Spleen (tissue), 11 donors: ENCODE results near the gene CBARP. TPM values are rescaled to one million over a fixed set of nuclear protein-coding genes. Genes with fewer than 3 reads are reported as not detected.
A peak's percentile ranks its signal among the peaks of the same experiment; 100 is the strongest.

Source experiments
- DNase-seq: peaks from one replicate; pipeline ENCODE4 v3.0.0-alpha.2; 2020
- H3K27ac ChIP-seq, 8 donors: fragments of 200-600 bp; sonication (generic) in 7 of 8; 1 replicate in 4 of 8; 2 replicates in 4 of 8; pipeline versions ENCODE4 v1.5.0 to v1.8.0; 2016 to 2021; ENCODE audit warnings: inconsistent platforms in 4 of 8, mild to moderate bottlenecking in 4 of 8, moderate library complexity in 1 of 8
- H3K27me3 ChIP-seq, 7 donors: fragments of 200-600 bp; sonication (generic) in 6 of 7; replicated peaks in 1 of 7; 1 replicate in 4 of 7; 2 replicates in 3 of 7; pipeline versions ENCODE4 v1.5.0 to v1.8.0; 2016 to 2021; ENCODE audit warnings: inconsistent platforms in 3 of 7, mild to moderate bottlenecking in 1 of 7
- H3K36me3 ChIP-seq, 6 donors: fragments of 200-600 bp; sonication (generic) in 5 of 6; 1 replicate in 4 of 6; 2 replicates in 2 of 6; pipeline versions ENCODE4 v1.5.0 to v1.8.0; 2016 to 2021; ENCODE audit warnings: inconsistent platforms in 2 of 6
- H3K4me1 ChIP-seq, 6 donors: fragments of 200-600 bp; sonication (generic) in 5 of 6; 1 replicate in 3 of 6; 2 replicates in 3 of 6; pipeline versions ENCODE4 v1.5.0 to v1.8.0; 2016 to 2021; ENCODE audit warnings: inconsistent platforms in 3 of 6
- H3K4me3 ChIP-seq, 8 donors: fragments of 200-600 bp; sonication (generic) in 7 of 8; 1 replicate in 4 of 8; 2 replicates in 4 of 8; pipeline versions ENCODE4 v1.5.0 to v1.8.0; 2016 to 2021; ENCODE audit warnings: inconsistent platforms in 4 of 8, mild to moderate bottlenecking in 4 of 8, moderate library complexity in 2 of 8
- H3K9me3 ChIP-seq, 8 donors: fragments of 200-600 bp; sonication (generic) in 7 of 8; 1 replicate in 4 of 8; 2 replicates in 4 of 8; pipeline versions ENCODE4 v1.5.0 to v1.8.0; 2016 to 2021; ENCODE audit warnings: inconsistent platforms in 4 of 8
- CTCF ChIP-seq, 11 experiments: fragments of 200-600 bp in 7 of 11; fragments of 450-650 bp in 4 of 11; sonication (generic) in 4 of 11; IDR thresholded peaks in 8 of 11; conservative IDR thresholded peaks in 3 of 11; 1 replicate in 7 of 11; 2 replicates in 4 of 11; pipeline versions ENCODE4 v1.4.0 to v1.8.0; 2016 to 2021; ENCODE audit warnings: antibody characterized with exemption in 11 of 11, inconsistent platforms in 4 of 11, mild to moderate bottlenecking in 1 of 11
- POLR2A ChIP-seq, 3 donors: fragments of 450-650 bp; IDR thresholded peaks; one replicate each; pipeline ENCODE4 v1.5.1; 2017; ENCODE audit warnings: antibody characterized with exemption in 3 of 3, mild to moderate bottlenecking in 1 of 3
- POLR2AphosphoS5 ChIP-seq, 3 donors: sonication (generic); formaldehyde crosslinking; IDR thresholded peaks; one replicate each; pipeline ENCODE4 v1.5.1; 2017; ENCODE audit warnings: antibody characterized with exemption in 3 of 3
- WGBS, 5 donors: extraction: QIAGEN DNeasy Blood & Tissue Kit in 3 of 5; methylation state at CpG; one replicate each; pipeline versions ENCODE4 v1.1.5 to v1.1.7; 2013 to 2018; 5-methylcytosine and 5-hydroxymethylcytosine counted together
- intact Hi-C: fragments of 100-400 bp; cut with DNase I; formaldehyde crosslinking; loops from one replicate; pipeline ENCODE4 v1.15.0; 2023; ENCODE audit warnings: low total_unique reads
- polyA plus RNA-seq, 3 donors: library from polyadenylated mRNA; stranded (reverse); fragments of 200-250 nt; gene quantifications; one replicate each; pipeline ENCODE4 v1.2.1, GENCODE V29; 2013
- total RNA-seq, 7 donors: library from RNA; depleted of rRNA in 3 of 7; stranded (reverse); fragments of >200 nt in 3 of 7; fragmentation: NEBNext Ultra II Directional in 4 of 7; extraction: Animal tissue kit (Norgen Biotek cat#: 25700) in 4 of 7; gene quantifications; one replicate each; pipeline versions ENCODE4 v1.1.0 to v1.2.1, GENCODE V29; 2016 to 2021
- donor health status: healthy with polysubstance abuse.
- donor health status: DM: no; HTN: no; CAD: no; lungs with moderate emphysema.
- donor health status: DM: no; HTN: no; CAD: no.
- donor health status: Bipolar disorder and iron deficiency.
- donor health status: healthy.
- donor health status: DM: no; HTN: no; CAD: no.
- donor health status: DM: yes; HTN: yes; CAD: no.

CBARP gene
- total and polyA plus RNA-seq, 10 donors: 0.05 to 1.2 (median 0.41) TPM; not detected in 2

- peak overlapping the region in 6 of 8 donors; percentile 96 to 100 (median 100) for H3K27ac ChIP-seq
- WGBS, 5 donors: 43 to 60% (median 50%) methylated on average over 10 of the region's 10 CpGs
- no peaks in the 10 kb centered on the region for H3K9me3 ChIP-seq
- TF ChIP-seq POLR2A (IDR thresholded peaks at IDR 0.05) (no peak), CTCF (IDR thresholded peaks at IDR 0.05 in 8 of 11, conservative IDR thresholded peaks at IDR 0.05 in 3 of 11) (no peak), POLR2AphosphoS5 (IDR thresholded peaks at IDR 0.05) (no peak)
- intact Hi-C loops: loop anchor here (10.0 kb wide), 1 partner anchor 128 kb away; the partner anchor contains the start of genes DAZAP1 and GAMT
- peak overlapping the region; percentile 42 to 83 (median 66) for H3K4me3 ChIP-seq
- H3K27me3 ChIP-seq: no peaks in the 10 kb centered on the region
- DNase-seq: peak; percentile 86
- H3K4me1 ChIP-seq: peaks cover 51 to 85% (median 63%) of the 10 kb centered on the region in 6 donors
- peaks cover 10 to 75% (median 56%) of the 10 kb centered on the region in 6 donors for H3K36me3 ChIP-seq
These were observed 38.8 kb upstream of the CBARP start for GRCh38 chr19:1276628-1277022.

GRCh38 chr19:1275976-1276627 is 38.3 kb upstream of the CBARP start:
- Histone ChIP-seq H3K9me3 (no peaks in the 10 kb centered on the region), H3K4me1 (peaks cover 56 to 90% (median 68%) of the 10 kb centered on the region in 6 donors), H3K27ac (peak overlapping the region; percentile 92 to 100 (median 100)), H3K27me3 (no peaks in the 10 kb centered on the region), H3K4me3 (peak overlapping the region; percentile 42 to 83 (median 66)), H3K36me3 (peaks cover 10 to 81% (median 62%) of the 10 kb centered on the region in 6 donors)
- intact Hi-C loops: loop anchor here (10.0 kb wide), 1 partner anchor 129 kb away; the partner anchor contains the start of genes DAZAP1 and GAMT
- no peak for DNase-seq
- WGBS, 5 donors: 6 to 14% (median 9%) methylated on average over 23 to 43 of the region's 43 CpGs
- peak in 2 of 3 donors; percentile 0 to 83 for TF ChIP-seq POLR2AphosphoS5 (IDR thresholded peaks at IDR 0.05)
- TF ChIP-seq CTCF (IDR thresholded peaks at IDR 0.05 in 8 of 11, conservative IDR thresholded peaks at IDR 0.05 in 3 of 11): no peak

- H3K27me3 ChIP-seq: no peaks in the 10 kb centered on the region
- TF ChIP-seq CTCF (IDR thresholded peaks at IDR 0.05 in 8 of 11, conservative IDR thresholded peaks at IDR 0.05 in 3 of 11) (peak in 2 of 11 experiments; percentile 10 to 27), POLR2A (IDR thresholded peaks at IDR 0.05) (peak in 2 of 3 donors; percentile 75 to 79), POLR2AphosphoS5 (IDR thresholded peaks at IDR 0.05) (peak; percentile 90 to 91 (median 91))
- H3K36me3 ChIP-seq: peaks cover 10 to 84% (median 68%) of the 10 kb centered on the region in 6 donors
- no peaks in the 10 kb centered on the region for H3K9me3 ChIP-seq
- peak within 1 kb of the TSS; percentile 92 to 100 (median 100) for H3K27ac ChIP-seq
- H3K4me1 ChIP-seq: peaks cover 63 to 93% (median 75%) of the 10 kb centered on the region in 6 donors
- WGBS, 5 donors: 0 to 3% (median 0%) methylated on average over 14 to 98 of the region's 98 CpGs
- H3K4me3 ChIP-seq: peak within 1 kb of the TSS; percentile 42 to 83 (median 66)
- DNase-seq: peak; percentile 98
- intact Hi-C loops: loop anchor here (10.0 kb wide), 1 partner anchor 129 kb away; the partner anchor contains the start of genes DAZAP1 and GAMT
These were observed 37.6 kb upstream of the CBARP start, which contains the start of gene FAM174C for GRCh38 chr19:1275260-1275975. Gene FAM174C, plus strand, starts transcription at chr19:1275530. Its CDS starts 20 bp downstream, at chr19:1275550.
